Esophagus muscularis mucosa (tissue), 3 donors: ENCODE data around the gene TRABD2B.

Source experiments
- POLR2A ChIP-seq: fragments of 450-650 bp; IDR thresholded peaks from one replicate; pipeline ENCODE4 v1.6.1; 2017; ENCODE audit warnings: antibody characterized with exemption, moderate library complexity, mild to moderate bottlenecking, low read depth
- TF ChIP-seq, protein P1 (sequence below), 3 experiments: fragments of 200-600 bp in 2 of 3; fragments of 450-650 bp in 1 of 3; sonication (generic) in 2 of 3; IDR thresholded peaks; one replicate each; pipeline ENCODE4 v1.5.1; 2017 to 2019; ENCODE audit warnings: antibody characterized with exemption in 3 of 3, mild to moderate bottlenecking in 2 of 3, moderate library complexity in 1 of 3

DNA sequence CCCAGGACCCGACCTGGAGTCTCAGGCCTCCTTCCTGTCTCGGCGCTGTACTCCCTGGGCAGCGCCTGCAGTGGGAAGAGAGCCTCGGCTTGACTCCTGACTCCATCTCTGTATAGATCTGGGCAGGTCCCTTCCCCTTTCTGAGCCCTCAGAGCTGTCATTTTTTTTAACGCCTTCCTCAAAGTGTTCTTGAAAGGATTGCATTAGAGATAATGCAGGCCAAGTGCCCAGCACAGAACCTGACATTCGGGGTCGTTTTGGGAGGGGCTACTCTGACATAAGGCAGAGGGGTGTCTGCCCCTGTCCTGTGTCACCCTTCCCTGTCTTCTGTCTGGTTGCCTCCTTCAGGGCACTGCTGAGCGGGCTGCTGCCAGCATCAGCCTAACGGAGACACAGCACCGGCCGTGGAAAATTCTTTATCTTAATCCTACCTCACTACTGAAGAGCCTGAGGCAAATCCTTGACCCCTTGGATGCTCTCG, 271.6 kb downstream of the TRABD2B start:
- no peak for TF ChIP-seq POLR2A
- TF ChIP-seq, protein P1, sequence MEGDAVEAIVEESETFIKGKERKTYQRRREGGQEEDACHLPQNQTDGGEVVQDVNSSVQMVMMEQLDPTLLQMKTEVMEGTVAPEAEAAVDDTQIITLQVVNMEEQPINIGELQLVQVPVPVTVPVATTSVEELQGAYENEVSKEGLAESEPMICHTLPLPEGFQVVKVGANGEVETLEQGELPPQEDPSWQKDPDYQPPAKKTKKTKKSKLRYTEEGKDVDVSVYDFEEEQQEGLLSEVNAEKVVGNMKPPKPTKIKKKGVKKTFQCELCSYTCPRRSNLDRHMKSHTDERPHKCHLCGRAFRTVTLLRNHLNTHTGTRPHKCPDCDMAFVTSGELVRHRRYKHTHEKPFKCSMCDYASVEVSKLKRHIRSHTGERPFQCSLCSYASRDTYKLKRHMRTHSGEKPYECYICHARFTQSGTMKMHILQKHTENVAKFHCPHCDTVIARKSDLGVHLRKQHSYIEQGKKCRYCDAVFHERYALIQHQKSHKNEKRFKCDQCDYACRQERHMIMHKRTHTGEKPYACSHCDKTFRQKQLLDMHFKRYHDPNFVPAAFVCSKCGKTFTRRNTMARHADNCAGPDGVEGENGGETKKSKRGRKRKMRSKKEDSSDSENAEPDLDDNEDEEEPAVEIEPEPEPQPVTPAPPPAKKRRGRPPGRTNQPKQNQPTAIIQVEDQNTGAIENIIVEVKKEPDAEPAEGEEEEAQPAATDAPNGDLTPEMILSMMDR (IDR thresholded peaks at IDR 0.05), result no peak
